Activated CD4-positive, alpha-beta T cell treated with anti-CD3 and anti-CD28 coated beads for 1 hour (primary cell): ENCODE results near the gene FUBP1.
A peak's percentile ranks its signal among the peaks of the same experiment; 100 is the strongest.
"Not testable (repeated sequence)": the region's sequence is repeated elsewhere in the genome, so short reads cannot be mapped to it uniquely, and the experiment has no call there.

Source experiments
- DNase-seq: peaks from one replicate; pipeline ENCODE4 v3.0.0-alpha.2; 2020

Gene FUBP1

GRCh38 chr1:77987919-77988318 is 9.0 kb upstream of the FUBP1 start:
- no peak for DNase-seq

- no peak for DNase-seq
These were observed 7.9 kb upstream of the FUBP1 start for GRCh38 chr1:77986810-77987209.

- DNase-seq: no peak
These were observed 5.8 kb upstream of the FUBP1 start for GRCh38 chr1:77984629-77985028.

GRCh38 chr1:77983997-77984355 is 5.1 kb upstream of the FUBP1 start:
- no peak for DNase-seq

- not testable (repeated sequence) for DNase-seq
These were observed 4.6 kb upstream of the FUBP1 start for GRCh38 chr1:77983352-77983996.

- peak; percentile 59 for DNase-seq
These were observed 441 bp downstream of the FUBP1 start for GRCh38 chr1:77978293-77978968.

GRCh38 chr1:77977989-77978292 is 931 bp downstream of the FUBP1 start:
- no peak for DNase-seq

- DNase-seq: no peak
These were observed 2.3 kb downstream of the FUBP1 start for GRCh38 chr1:77976433-77977076.

- DNase-seq: no peak
These were observed 3.0 kb downstream of the FUBP1 start for GRCh38 chr1:77975907-77976306.

- DNase-seq: no peak
These were observed 3.5 kb downstream of the FUBP1 start for GRCh38 chr1:77975386-77975785.

- DNase-seq: no peak
These were observed 6.8 kb downstream of the FUBP1 start for GRCh38 chr1:77972080-77972479.

- no peak for DNase-seq
These were observed 8.7 kb downstream of the FUBP1 start for GRCh38 chr1:77970192-77970591.

GRCh38 chr1:77966291-77966690 is 12.6 kb downstream of the FUBP1 start:
- no peak for DNase-seq

GRCh38 chr1:77961392-77961791 is 17.5 kb downstream of the FUBP1 start:
- DNase-seq: no peak

- no peak for DNase-seq
These were observed 20.0 kb downstream of the FUBP1 start for GRCh38 chr1:77958850-77959249.

- no peak for DNase-seq
These were observed 20.5 kb downstream of the FUBP1 start for GRCh38 chr1:77958391-77958790.

- no peak for DNase-seq
These were observed 22.4 kb downstream of the FUBP1 start for GRCh38 chr1:77956464-77956863.

GRCh38 chr1:77955709-77956108 is 23.2 kb downstream of the FUBP1 start:
- no peak for DNase-seq

- no peak for DNase-seq
These were observed 24.4 kb downstream of the FUBP1 start for GRCh38 chr1:77954521-77954920.

GRCh38 chr1:77953907-77954306 is 25.0 kb downstream of the FUBP1 start:
- no peak for DNase-seq

GRCh38 chr1:77951328-77951727 is 27.5 kb downstream of the FUBP1 start:
- no peak for DNase-seq

- DNase-seq: no peak
These were observed 28.0 kb downstream of the FUBP1 start for GRCh38 chr1:77950873-77951272.

- DNase-seq: no peak
These were observed 29.9 kb downstream of the FUBP1 start for GRCh38 chr1:77948841-77949424.

GRCh38 chr1:77945345-77945744 is 33.5 kb downstream of the FUBP1 start:
- no peak for DNase-seq
